Activated CD8-positive, alpha-beta memory T cell treated with anti-CD3 and anti-CD28 coated beads, Interleukin-2, amount 50 U/mL, for 48 hours (primary cell): Measurements from ENCODE around the gene AANAT.

Experiments
- DNase-seq: peaks from one replicate; pipeline ENCODE4 v3.0.0-alpha.2; 2020

AANAT gene

DNA sequence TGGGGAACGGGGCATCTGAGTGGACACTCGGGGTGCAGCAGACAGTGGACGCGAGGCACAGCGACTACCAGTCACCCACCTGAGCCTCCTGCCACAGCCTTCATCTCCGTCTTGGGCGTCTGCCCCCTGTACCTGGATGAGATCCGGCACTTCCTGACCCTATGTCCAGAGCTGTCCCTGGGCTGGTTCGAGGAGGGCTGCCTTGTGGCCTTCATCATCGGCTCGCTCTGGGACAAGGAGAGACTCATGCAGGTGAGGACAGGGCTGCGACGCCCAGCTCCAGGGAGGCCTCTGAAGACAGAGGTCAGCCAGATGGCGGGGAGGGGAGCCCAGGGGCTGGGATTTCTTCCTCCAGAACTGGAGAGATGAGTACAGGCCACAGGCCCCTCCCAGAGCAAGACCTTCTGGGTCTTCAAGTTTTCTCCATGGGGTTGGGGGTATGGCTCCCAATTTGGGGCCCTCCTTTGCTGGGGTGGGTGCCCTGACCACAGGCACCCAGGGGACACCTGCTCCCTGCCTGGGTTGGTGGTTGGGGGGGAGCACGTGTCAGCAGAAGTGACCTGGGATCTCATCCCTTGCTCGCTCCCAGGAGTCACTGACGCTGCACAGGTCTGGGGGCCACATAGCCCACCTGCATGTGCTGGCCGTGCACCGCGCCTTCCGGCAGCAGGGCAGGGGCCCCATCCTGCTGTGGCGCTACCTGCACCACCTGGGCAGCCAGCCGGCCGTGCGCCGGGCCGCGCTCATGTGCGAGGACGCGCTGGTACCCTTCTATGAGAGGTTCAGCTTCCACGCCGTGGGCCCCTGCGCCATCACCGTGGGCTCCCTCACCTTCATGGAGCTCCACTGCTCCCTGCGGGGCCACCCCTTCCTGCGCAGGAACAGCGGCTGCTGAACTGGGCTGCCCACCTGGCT lies 1.9 kb downstream of the AANAT start:
- no peak for DNase-seq

DNA sequence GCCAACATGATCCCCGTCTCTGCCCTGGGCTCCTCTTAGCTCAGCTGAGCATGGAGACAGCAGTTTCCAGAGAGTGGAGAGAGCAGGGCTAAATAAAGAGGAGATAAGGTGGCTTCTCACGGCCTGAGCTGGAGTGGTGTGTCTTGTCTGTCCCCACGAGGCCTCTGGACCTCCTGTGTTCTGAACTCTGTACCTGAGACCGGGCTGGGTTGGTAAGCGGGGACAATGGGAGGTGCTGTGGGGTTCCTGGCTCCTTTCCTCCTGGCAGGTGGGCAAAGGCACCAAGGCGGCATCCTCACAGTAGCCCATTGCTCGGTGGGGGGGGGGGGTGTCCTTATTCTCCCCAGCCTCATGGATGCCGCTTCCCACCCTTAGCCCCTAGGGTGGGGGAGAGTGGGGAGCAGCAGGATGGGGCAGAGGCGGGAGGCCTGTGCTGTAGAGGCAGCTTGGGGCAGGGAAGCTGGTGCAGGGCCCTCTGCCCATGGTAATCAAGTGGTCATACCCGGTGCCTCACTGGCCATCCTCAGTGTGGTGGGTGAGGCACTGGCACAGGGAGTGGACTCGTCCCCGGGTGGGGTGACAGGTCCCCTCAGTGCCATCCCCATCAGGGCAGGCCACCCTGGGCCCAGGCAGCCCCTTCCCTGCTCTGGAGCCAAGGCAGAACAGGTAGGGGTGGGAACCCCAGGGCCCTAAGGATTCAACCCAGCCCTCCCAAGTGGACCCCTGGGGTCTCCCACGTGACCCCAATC lies 2.8 kb downstream of the AANAT start:
- no peak for DNase-seq

DNA sequence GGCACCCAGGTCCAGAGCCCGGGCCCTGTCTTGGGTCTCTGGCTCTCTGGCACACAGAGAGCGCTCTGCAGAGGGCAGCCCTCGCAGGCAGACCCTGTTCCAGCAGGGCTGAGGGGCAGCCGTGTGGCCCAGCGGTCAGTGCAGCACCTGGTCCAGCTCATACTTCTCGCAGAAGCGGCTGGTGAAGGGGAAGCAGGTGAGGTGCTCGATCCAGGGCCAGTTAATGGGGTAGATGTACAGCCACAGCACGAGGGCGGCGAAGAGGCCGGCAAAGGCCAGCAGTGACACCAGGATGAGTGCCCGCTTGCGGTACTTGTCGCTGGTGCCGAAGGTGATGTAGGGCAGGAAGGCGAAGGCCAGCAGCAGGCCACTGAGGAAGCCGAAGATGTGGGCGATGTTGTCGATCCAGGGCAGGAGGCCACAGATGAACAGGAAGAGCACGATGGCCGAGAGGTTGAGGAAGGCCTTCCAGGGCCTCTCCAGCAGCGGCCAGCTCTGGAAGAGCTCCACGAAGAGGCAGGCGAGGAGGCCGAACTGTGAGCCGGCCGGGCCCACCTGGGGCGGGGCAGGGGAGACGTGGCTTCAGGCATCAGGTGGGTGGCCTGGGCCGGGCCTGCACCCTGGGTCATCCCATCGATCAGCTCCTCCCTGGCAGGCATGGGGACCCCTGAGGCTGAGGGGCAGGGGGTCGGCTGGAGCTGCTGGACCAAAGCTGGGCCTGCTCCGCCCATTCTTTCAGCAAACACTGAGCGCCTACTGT lies 4.3 kb downstream of the AANAT start:
- DNase-seq = no peak

DNA sequence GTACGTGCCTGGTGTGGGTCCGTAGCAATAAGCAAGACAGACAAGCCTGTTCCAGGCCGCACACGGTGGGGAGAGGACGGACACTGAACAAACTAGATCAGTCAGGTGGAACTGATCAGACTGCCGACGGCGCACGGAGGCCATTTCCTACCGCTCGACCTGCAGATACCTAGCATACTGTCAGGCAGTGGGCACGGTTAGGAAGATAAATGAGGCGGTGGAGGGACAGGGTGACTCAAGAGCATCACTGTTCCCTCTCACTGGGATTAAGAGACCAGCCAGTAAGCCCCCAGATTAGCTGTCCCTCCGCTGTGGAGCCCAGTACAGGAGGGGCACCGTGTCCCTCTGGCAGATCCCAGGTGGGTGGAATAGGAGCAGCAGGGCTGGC lies 4.8 kb downstream of the AANAT start:
- DNase-seq = no peak

DNA sequence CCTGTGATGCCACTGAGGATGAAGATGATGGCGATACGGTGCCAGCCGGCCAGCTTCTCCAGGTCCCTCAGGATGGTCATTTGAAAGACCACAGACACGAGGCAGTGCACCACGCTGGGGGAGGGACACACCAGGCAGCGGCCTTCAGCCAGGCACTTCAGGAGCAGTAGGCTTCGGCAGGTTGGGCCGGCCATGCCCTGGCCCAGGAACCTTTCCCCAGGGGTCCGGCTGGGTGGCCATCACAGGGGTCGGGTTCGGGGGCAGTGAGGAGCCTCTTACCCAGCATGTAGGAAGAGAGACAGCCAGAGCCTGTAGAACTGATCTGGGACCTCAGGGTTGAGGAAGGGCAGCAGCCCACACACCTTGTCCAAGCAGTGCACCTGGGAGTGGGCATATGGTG lies 5.3 kb downstream of the AANAT start:
- no peak for DNase-seq

DNA sequence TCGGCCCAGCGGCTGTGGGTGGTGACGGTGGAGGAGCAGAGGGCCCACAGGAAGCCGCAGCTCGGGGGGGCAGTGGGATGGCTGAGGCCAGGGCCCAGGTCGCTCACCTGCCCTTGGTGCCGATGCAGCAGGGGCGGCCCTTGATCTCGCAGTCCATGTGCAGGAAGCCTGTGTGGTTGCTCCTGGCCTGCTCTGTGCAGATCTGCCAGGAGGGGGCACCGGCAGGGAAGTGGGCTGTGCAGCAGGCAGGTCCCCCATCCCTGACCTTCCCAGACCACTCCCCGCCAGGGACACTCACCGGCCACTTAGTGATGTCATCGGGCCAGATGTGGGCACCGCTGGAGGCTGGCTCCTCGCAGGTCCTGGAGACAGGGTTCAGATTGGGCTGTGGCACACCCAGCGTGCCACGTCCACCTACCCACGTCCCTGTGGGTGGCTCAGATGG lies 6.2 kb downstream of the AANAT start:
- DNase-seq = no peak

DNA sequence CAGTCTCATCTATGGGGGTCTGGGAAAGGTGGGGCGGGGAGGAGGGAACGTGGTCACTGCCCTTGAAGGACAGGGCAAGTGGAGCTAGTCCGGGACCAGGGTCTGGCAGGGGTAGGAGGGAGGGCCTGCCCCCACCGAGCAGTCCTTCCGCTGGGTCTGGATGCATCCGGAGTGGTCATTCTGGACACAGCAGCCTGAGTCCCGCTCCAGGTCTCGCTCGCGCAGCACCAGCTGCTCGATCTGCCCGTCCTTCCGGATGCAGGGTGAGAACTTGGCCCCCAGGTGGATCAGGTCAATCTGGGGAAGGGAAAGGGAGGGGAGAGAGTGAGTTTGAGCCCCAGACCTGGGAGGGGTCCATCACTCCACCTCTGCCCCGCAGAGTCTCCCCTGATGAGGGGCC lies 6.8 kb downstream of the AANAT start:
- DNase-seq = no peak

DNA sequence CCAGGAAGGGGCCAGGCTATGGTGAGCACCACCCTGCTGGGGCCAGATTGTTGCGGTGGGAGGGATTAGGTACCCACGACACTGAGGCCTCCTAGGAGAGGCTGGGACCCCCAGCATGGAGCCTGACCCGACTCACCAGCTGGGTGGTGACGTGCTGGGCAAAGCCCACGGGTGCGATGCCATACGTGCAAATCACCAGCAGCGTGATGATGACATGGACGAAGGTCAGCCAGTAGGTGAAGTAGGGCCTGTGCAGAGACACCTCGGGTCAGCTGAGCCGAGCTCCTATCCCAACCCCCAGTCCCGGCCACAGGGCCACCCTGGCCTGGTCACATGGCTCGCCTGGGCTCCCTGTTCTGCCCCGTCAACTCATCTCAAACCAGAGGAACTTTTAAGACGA lies 7.5 kb downstream of the AANAT start:
- DNase-seq = no peak

DNA sequence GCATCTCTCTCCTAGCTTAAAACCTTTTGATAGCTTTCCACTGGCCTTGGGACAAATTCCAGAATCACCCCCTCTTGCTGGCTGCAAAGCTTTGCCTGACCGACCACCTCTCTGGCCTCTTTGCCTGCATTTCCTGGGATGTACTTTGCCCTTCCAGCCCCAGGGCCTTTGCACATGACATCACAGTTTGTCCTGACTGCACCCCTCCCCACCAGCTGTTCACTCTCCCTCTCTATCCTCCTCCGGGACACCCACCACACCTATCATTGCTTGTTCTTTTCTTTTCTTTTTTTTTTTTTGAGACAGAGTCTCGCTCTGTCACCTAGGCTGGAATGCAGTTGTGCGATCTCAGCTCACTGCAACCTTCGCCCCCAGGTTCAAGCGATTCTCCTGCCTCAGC lies 7.9 kb downstream of the AANAT start:
- no peak for DNase-seq

DNA sequence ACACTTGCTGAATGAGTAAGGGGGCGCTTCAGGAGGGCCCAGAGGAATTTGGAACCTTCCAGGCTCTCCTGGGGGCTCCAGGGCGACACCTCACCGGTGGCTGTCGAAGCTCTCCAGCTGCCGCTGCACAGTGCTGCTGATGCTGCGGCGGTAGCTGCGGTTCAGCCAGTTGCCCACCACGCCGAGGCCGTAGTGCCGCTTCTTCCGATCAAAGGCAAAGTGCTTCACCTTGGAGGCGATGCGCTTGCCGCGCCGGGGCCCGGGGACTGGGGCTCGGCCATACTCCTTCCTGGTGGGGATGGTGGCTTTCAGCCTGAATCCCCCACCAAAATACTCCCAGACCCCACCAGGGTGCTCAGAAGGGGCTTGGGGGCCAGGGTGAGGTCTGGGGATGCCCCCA lies 9.3 kb downstream of the AANAT start:
- no peak for DNase-seq

DNA sequence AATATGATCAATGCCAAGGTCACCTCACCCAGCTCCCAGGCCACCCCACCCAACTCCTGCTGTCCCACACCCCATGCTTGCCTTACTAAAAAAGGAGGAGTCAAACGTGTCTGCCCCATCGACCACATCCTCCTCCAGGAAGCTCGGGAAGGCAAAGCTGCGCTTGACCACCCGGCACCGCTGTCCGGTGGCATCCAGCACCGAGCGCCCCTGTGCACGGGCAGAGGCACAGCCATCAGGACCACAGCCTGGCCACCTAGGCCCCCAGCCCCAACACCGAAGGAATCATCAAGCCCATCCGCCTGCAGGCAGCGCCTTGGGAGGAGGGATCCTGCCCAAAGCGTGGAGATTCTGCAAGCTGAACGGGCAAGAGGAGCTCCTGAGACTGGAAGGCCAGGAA lies 10.2 kb downstream of the AANAT start:
- DNase-seq = no peak

DNA sequence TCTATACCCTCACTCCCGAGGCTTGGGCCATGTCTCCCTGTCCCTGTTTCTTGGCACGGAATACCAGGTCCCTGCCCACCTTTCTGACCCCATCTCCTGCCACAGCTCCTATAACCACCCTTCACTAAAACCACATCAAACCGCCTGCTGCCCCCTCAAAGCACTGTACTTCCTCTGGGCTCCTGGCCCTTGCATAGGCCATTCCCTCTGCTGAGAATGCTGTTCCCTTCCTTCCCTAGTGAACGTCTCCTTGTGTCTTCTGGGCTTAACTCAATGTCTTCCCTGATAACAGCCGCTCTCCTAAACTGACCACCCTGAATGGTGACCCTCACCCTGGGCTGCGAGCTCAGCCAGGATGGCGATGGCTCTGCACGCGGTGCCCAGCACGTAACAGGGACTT lies 10.7 kb downstream of the AANAT start:
- DNase-seq = no peak

DNA sequence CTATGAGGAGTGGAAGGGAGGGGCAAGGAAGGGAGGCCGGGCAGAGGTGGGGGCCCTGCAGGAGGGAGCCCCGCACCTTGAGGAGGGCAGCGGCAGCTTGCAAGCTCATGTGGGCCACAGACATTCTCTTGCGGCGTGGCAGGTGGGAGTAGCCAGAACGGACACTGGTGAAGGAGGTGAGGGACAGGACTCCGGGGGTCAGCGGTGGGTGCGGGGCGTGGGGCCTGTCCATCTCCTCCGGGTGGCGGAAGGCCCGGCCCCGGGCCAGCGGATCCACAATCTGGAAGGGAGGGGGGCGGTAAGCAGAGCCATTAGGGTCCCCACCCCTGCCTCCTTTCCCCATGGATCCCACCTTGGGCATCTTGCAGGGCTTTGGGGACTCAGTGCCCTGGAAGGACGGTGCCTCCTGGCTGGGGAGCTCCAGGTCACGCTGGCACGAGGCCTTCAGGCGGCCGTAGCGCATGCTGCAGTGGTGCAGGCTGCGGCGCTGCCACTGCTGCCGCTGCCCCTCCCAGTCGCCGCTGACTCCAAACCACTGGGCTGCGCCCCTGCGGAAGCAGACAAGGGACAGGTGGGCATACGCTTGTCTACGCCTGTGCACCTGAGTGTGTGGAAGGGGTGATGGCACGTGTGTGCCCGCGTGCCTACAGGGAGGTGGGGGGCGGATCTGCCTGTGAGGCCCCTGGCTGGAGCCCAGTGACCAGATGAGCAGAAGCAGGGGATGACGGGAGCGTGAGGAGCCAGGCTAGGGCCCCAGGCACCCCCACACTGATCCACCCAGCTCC lies 11.5 kb downstream of the AANAT start:
- no peak for DNase-seq

DNA sequence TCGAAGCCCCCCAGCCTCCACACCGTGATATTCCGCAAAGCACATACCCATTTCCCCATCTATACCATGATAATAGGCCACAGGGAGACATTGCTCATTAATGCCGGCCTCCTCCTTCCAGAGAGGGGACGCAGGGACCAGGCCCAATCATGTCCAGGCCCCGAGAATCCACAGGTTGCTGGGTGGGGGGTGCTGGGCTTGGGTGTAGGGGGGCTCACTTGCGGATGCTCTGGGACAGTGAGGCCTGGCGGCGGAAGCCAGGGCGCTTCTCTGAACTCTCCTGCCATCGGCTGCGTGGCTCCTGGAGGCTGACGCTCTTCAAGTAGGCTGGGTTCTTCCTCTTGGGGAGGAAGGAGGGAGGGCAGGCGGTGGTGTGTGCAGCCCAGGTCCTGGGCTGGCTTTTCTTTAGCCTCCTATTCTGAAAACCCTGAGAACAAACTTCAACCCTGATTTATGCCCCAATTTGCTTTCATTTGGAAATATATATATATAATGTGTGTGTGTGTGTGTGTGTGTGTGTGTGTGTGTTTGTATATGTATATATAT lies 12.2 kb downstream of the AANAT start:
- DNase-seq = no peak

DNA sequence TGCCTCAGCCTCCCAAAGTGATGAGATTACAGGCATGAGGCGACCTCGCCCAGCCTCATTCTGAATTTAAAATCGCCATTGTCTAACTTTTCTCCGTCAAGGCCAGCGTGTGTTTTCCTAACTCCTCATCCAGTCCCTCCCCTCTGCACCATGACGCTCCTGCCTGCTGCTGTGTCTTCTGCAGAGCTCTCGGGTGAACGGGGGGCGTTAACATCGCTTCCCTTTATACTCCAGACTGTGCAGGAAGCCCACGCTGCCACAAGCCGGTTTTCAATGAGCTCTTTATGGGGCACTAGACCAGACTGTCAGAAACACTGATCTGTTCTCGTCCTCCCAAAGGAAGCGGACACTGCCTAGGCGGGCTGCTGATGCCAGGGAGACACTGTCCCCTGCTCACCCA lies 13.2 kb downstream of the AANAT start:
- no peak for DNase-seq

DNA sequence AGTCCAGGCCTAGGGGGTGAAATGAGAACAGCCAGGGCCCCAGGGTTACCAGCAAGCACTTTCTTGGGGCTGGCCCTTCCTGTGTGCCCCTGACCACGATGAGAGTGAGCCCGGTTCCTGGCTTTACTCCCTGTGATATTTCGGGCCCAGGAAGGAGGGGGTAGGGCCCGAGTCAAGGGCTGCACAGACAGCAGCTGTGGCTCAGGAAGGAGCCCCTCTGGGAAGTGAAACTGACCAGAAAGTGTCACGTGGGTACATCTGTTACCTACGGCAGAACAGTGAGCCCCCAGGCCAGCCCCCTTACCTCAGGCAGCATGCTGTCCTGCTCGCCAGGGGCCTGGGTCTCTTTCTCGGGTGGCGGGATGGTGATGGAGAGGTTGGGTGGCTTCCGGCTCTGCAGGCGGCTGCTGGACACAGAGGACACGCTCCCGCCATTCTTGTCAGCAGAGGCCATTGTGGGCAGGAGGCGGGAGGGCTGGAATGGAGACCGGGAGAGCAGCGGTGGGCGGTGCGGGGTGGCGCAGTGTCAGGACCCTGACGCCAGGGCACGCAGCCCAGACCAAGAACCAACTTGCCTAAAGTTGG lies 13.8 kb downstream of the AANAT start:
- DNase-seq = no peak

DNA sequence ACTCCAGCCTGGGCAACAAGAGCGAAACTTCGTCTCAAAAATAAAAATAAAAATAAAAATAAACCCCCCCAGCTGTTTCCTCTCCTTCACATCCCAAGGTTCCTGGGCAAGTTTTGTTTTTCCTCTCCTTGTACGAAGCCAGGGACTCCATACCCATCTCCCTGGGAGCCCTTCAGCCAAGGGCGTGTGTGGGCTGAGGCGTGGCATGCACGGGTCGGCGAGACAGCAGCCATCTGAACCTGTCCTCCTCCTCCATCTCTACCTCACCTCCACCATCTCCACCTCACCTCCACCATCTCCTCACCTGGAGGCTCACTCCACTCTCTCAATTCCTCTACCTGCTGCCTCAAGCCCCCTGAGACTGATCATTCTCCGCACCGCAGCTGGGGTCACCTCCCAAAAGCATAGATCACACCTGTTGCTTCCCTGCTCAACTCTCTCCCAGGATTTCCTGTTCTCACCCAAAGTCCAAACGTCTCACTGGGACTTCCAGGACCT lies 16.9 kb downstream of the AANAT start:
- no peak for DNase-seq

DNA sequence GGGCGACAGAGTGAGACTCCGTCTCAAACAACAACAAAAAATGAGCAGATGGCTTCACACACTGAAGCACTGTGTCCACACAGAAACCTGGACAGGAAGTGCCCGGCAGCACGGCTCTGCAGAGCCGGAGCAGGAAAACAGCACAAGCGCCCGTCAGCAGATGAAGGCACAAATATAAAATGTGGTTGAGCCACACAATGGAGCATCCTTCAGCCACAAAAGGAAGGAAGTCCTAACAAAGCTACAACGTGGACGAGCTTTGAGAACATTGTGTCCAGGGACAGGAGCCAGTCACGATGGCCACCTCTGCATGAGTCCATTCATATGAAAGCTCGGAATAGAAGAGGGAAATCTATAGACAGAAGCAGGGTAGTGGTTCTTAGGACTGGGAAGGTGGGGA lies 18.2 kb downstream of the AANAT start:
- no peak for DNase-seq

DNA sequence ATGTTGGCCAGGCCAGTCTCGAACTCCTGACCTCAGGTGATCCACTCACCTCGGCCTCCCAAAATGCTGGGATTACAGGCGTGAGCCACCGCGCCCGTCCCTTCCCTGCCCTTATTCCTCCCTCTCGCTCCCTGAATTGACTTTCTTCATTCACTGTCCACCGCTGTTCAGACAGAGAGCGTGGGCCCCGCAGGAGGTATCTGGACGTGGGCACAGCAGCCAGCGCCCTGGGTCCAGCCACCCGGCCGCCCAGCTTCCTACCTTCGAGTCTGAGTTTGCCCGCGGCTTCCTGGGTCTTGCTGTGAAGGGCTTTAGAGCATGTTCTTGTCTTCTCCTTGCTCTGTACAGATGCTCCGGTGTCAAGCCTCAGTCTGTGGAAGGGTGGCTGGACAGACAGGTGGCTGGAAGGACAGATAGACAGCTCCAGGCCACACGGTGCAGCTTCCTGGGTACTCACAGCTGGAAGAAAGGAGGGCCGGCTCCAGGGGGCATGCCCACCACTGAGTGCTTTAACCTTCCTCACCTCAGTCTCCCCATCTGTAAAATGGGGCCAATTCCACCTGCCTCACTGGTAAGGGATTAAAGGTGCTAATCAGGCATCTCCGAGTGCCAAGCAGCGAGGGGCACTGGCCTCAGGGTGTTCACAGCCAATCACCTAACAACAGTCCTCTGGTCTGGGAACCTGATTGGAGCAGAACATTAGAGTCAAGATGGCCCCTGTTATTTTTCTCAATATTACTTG lies 20.2 kb downstream of the AANAT start:
- no peak for DNase-seq

DNA sequence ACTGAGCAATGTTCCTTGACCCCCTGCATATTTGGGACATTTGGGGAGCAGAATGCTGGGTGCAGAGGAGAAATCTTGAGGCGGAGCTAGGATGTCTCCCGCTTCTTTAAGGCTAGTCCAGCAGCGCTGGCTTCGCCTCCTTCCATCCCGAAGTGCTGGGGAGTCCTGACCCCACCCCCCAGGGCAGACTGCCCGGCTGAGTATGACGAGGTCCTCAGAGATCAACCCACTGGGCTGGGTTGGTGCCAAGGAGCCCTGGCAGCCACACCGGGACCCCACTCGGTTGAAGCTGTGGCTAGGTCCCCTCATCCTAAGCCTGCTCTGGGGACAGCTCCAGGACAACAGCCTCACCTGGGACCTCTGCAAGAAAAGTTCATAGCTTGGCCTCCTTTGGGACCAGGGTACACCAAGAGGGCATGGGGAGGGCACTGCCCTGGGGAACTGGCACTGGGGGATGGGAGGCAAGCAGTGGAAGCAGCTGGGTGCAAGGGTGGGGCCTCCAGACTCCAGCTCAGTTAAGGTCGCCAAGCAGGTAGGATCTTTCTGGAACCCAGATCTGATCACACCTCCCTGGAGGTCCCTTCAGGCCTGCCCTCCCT lies 22.8 kb downstream of the AANAT start:
- DNase-seq = no peak
